OCI-LY3 (cell line): Measurements from ENCODE around the gene PARP12.

Experiments used
- H2AFZ ChIP-seq: fragments of 200-600, 300-600 bp; shearing (Covaris generic); 2 replicates; pipeline ENCODE4 v1.6.0; 2014; ENCODE audit warnings: antibody characterized with exemption, low read depth, low read length
- H3K27ac ChIP-seq: fragments of 200-600, 300-600 bp; sonication (generic); 2 replicates; pipeline ENCODE4 v1.5.1; 2014; ENCODE audit warnings: mild to moderate bottlenecking, low read length, moderate library complexity, mixed read lengths
- H3K27me3 ChIP-seq: fragments of 200-600, 300-600 bp; sonication (generic); 2 replicates; pipeline ENCODE4 v1.6.1; 2014; ENCODE audit warnings: low read depth, low read length, mixed read lengths
- H3K36me3 ChIP-seq: fragments of 200-600, 300-600 bp; sonication (generic); replicated peaks from 2 replicates; pipeline ENCODE3; 2014; ENCODE audit warnings: low read depth, low read length, mixed read lengths
- H3K4me1 ChIP-seq: fragments of 300-600, 200-600 bp; sonication (generic); 2 replicates; pipeline ENCODE4 v1.6.1; 2014; ENCODE audit warnings: low read length, mixed read lengths
- H3K4me2 ChIP-seq: fragments of 200-600, 300-600 bp; sonication (generic); 2 replicates; pipeline ENCODE4 v1.6.1; 2014; ENCODE audit warnings: low read length, mixed read lengths
- H3K4me3 ChIP-seq: fragments of 300-600, 200-600 bp; sonication (generic); 2 replicates; pipeline ENCODE4 v1.5.1; 2014; ENCODE audit warnings: antibody characterized with exemption, mild to moderate bottlenecking, low read length, moderate library complexity
- H3K79me2 ChIP-seq: fragments of 300-600, 200-600 bp; shearing (Covaris generic); 2 replicates; pipeline ENCODE4 v1.6.1; 2014; ENCODE audit warnings: mild to moderate bottlenecking, low read length, mixed read lengths
- H3K9ac ChIP-seq: fragments of 300-600, 200-600 bp; shearing (Covaris generic); 2 replicates; pipeline ENCODE4 v1.6.0; 2014; ENCODE audit warnings: mild to moderate bottlenecking, low read length, moderate library complexity
- H3K9me3 ChIP-seq: fragments of 200-600, 300-600 bp; shearing (Covaris generic); 2 replicates; pipeline ENCODE4 v1.6.1; 2014; ENCODE audit warnings: low read length, mixed read lengths; ENCODE audit not compliant: insufficient read depth
- H4K20me1 ChIP-seq: fragments of 200-600, 300-600 bp; sonication (generic); 2 replicates; pipeline ENCODE4 v1.6.1; 2016; ENCODE audit warnings: low read length, mixed read lengths; ENCODE audit not compliant: insufficient read depth
- EZH2phosphoT487 ChIP-seq: fragments of 200-600 bp; shearing (Covaris generic); IDR thresholded peaks from 2 replicates; pipeline ENCODE4 v1.6.1; 2018; ENCODE audit warnings: antibody characterized with exemption, mixed run types, low read depth
- TF ChIP-seq, protein P1 (sequence below): fragments of 200-600, 300-600 bp; sonication (generic); IDR thresholded peaks from 2 replicates; pipeline ENCODE4 v1.5.1; 2014; ENCODE audit warnings: antibody characterized with exemption, low read length, low read depth

The PARP12 gene

DNA sequence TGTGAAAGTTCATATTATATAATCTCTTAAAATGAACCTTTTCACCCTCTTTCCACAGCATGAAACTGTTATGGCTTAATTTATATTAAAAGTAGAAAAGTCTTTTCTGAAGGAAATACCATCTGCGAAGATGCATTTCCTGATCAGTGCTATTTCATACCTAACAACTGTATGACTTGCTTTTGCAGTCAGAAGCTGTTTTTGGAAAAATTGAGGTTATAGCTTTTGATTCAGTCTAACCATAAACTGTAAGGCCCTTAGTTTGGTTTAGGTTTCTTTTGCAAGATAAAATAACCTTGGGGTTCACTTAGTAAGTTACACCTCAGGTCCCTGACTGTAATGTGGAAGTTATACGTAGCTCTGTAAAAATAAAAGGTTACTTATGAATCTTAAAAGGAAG is 22.7 kb upstream of the PARP12 start:
- Histone ChIP-seq H3K79me2 (no peaks in the 10 kb centered on the region), H3K4me1 (peaks cover 12% of the 10 kb centered on the region; the same call in 1 of the 2 replicates), H3K36me3 (no peaks in the 10 kb centered on the region), H3K9ac (no peak overlapping the region), H3K4me3 (no peak overlapping the region), H2AFZ (no peak overlapping the region), H3K27me3 (peaks cover 41% of the 10 kb centered on the region), H4K20me1 (no peaks in the 10 kb centered on the region), H3K4me2 (no peak overlapping the region), H3K27ac (no peak overlapping the region), H3K9me3 (no peaks in the 10 kb centered on the region)
- TF ChIP-seq, protein P1, sequence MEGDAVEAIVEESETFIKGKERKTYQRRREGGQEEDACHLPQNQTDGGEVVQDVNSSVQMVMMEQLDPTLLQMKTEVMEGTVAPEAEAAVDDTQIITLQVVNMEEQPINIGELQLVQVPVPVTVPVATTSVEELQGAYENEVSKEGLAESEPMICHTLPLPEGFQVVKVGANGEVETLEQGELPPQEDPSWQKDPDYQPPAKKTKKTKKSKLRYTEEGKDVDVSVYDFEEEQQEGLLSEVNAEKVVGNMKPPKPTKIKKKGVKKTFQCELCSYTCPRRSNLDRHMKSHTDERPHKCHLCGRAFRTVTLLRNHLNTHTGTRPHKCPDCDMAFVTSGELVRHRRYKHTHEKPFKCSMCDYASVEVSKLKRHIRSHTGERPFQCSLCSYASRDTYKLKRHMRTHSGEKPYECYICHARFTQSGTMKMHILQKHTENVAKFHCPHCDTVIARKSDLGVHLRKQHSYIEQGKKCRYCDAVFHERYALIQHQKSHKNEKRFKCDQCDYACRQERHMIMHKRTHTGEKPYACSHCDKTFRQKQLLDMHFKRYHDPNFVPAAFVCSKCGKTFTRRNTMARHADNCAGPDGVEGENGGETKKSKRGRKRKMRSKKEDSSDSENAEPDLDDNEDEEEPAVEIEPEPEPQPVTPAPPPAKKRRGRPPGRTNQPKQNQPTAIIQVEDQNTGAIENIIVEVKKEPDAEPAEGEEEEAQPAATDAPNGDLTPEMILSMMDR: no peak
- TF ChIP-seq EZH2phosphoT487: no peak

DNA sequence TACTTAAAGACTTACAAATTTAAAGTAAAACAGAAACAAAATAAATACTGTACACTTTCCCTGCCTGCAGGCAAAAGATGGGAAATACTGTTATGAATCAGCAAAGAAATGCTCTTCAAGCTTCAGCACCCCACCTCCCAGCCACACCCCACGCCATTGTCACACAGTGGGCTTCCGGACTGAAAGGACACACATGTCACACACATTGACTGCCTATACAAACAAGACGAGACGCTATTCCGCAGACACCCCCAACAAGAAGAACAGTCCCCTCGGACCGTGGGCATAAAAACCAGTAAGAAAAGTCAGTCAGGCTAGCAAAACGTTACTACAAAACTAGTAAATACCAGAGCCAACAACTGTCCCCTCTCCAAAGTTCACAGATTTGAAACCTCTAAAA is 22.2 kb upstream of the PARP12 start:
- Histone ChIP-seq H3K27me3 (peaks cover 45% of the 10 kb centered on the region), H3K4me2 (peak overlapping the region; percentile 32), H2AFZ (no peak overlapping the region), H3K9ac (no peak overlapping the region), H3K27ac (no peak overlapping the region), H3K9me3 (no peaks in the 10 kb centered on the region), H3K36me3 (no peaks in the 10 kb centered on the region), H4K20me1 (no peaks in the 10 kb centered on the region), H3K4me1 (peaks cover 12% of the 10 kb centered on the region; the same call in 1 of the 2 replicates), H3K79me2 (no peaks in the 10 kb centered on the region), H3K4me3 (no peak overlapping the region)
- TF ChIP-seq EZH2phosphoT487: no peak
- TF ChIP-seq, protein P1: no peak

DNA sequence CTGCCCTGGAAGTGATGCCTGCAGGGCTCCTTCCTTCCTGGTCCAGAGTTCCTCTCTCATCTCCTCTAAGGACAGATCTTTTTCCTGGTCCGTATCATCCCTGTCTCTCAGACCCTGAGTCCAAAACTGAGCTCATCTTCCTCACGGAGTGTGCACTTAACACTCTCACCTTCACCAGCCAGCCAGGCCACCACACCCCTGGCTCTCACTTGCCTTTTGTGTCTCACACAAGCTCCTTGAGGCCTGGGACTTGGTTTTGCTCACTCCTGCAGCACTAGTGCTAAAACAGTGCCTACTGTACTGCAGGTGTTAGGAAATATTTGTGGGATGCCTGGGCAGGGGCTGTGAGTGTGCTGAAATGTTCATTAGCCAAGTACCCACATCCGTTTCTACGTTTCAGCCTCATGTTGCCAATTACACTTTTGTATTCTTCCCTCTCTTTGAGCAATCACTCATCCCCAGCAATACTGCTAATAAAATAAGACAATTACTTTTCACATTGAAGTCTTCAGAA is 21.4 kb upstream of the PARP12 start:
- Histone ChIP-seq H3K27me3 (peaks cover 52% of the 10 kb centered on the region), H3K36me3 (no peaks in the 10 kb centered on the region), H3K27ac (no peak overlapping the region), H4K20me1 (no peaks in the 10 kb centered on the region), H3K4me3 (no peak overlapping the region), H3K9me3 (no peaks in the 10 kb centered on the region), H3K9ac (no peak overlapping the region), H3K4me2 (peak overlapping the region; percentile 32; the same call in 1 of the 2 replicates), H3K4me1 (peaks cover 12% of the 10 kb centered on the region; the same call in 1 of the 2 replicates), H3K79me2 (no peaks in the 10 kb centered on the region), H2AFZ (no peak overlapping the region)
- TF ChIP-seq, protein P1: no peak
- no peak for TF ChIP-seq EZH2phosphoT487

DNA sequence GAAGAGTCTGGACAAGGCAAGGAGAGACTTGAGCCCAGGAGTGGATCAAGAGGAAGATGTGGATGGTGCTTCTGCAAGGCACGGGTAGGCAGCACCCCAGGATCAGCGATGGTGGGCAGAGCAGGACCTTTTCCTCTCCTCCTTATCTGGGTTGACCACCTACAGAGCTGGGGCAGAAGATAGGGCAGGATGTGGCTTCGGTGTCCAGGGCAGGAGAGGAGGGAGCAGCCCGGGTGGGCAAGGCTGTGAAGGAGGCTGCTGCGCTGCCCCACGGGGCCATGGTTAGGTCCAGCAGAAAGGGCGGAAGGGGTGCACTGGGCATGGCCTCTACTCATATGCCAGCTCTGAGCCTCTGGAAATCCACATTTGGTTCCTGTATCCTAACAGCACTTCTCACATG is 20.0 kb upstream of the PARP12 start:
- Histone ChIP-seq H4K20me1 (no peaks in the 10 kb centered on the region), H3K4me2 (no peak overlapping the region), H3K36me3 (no peaks in the 10 kb centered on the region), H3K27me3 (peaks cover 54% of the 10 kb centered on the region), H3K9ac (no peak overlapping the region), H3K9me3 (no peaks in the 10 kb centered on the region), H2AFZ (no peak overlapping the region), H3K79me2 (no peaks in the 10 kb centered on the region), H3K27ac (no peak overlapping the region), H3K4me1 (peaks cover 12% of the 10 kb centered on the region; the same call in 1 of the 2 replicates), H3K4me3 (no peak overlapping the region)
- TF ChIP-seq, protein P1: no peak
- no peak for TF ChIP-seq EZH2phosphoT487
